GM18505 (cell line): ENCODE results near the gene PATE1.
"Not testable (repeated sequence)": the region's sequence is repeated elsewhere in the genome, so short reads cannot be mapped to it uniquely, and the experiment has no call there.

ENCODE experiments used
- ATAC-seq: cut with Tn5 transposase; IDR thresholded peaks from one replicate; pipeline ENCODE4 v1.9.1; 2021; ENCODE audit not compliant: unreplicated experiment
- POLR2A ChIP-seq: IDR thresholded peaks from 4 replicates; pipeline ENCODE4 v1.6.1; 2011; ENCODE audit warnings: borderline replicate concordance; ENCODE audit not compliant: insufficient read depth, insufficient read length; ENCODE audit errors: extremely low read depth

PATE1 gene

GRCh38 chr11:125745979-125746378, at the start of gene PATE1:
PATE1 (plus strand) TSS chr11:125746279; CDS start chr11:125746305, 26 bp downstream.
- TF ChIP-seq POLR2A = no peak
- no peak for ATAC-seq

- ATAC-seq = no peak
Measured at GRCh38 chr11:125701018-125701610, 45.0 kb upstream of the PATE1 start.

GRCh38 chr11:125701858-125702621, 44.0 kb upstream of the PATE1 start:
- TF ChIP-seq POLR2A = no peak
- no peak for ATAC-seq

More at GRCh38 chr11:125701018-125701610, 45.0 kb upstream of the PATE1 start:
- TF ChIP-seq POLR2A = no peak

- not testable (repeated sequence) for ATAC-seq
Measured at GRCh38 chr11:125704686-125705085, 41.4 kb upstream of the PATE1 start.

GRCh38 chr11:125720781-125721180, 25.3 kb upstream of the PATE1 start:
- no peak for TF ChIP-seq POLR2A
- ATAC-seq = no peak

- no peak for TF ChIP-seq POLR2A
- ATAC-seq = no peak
Measured at GRCh38 chr11:125724125-125724524, 22.0 kb upstream of the PATE1 start.

GRCh38 chr11:125728969-125729368, 17.1 kb upstream of the PATE1 start:
- no peak for ATAC-seq
- no peak for TF ChIP-seq POLR2A

GRCh38 chr11:125740617-125741016, 5.5 kb upstream of the PATE1 start:
- no peak for TF ChIP-seq POLR2A
- ATAC-seq = no peak

- no peak for ATAC-seq
- TF ChIP-seq POLR2A = no peak
Measured at GRCh38 chr11:125743681-125744080, 2.4 kb upstream of the PATE1 start.

- no peak for ATAC-seq
- TF ChIP-seq POLR2A = no peak
Measured at GRCh38 chr11:125750629-125751028, 4.5 kb downstream of the PATE1 start.

GRCh38 chr11:125756050-125756449, 10.0 kb downstream of the PATE1 start:
- ATAC-seq = no peak
- TF ChIP-seq POLR2A = no peak

GRCh38 chr11:125762445-125762844, 16.4 kb downstream of the PATE1 start:
- TF ChIP-seq POLR2A = no peak
- ATAC-seq = no peak

- TF ChIP-seq POLR2A = no peak
- ATAC-seq = no peak
Measured at GRCh38 chr11:125763483-125763882, 17.4 kb downstream of the PATE1 start.

GRCh38 chr11:125766251-125766650, 20.2 kb downstream of the PATE1 start:
- no peak for TF ChIP-seq POLR2A
- ATAC-seq = no peak
